ENCODE measurements around the gene CCDC63.

The CCDC63 gene

DNA sequence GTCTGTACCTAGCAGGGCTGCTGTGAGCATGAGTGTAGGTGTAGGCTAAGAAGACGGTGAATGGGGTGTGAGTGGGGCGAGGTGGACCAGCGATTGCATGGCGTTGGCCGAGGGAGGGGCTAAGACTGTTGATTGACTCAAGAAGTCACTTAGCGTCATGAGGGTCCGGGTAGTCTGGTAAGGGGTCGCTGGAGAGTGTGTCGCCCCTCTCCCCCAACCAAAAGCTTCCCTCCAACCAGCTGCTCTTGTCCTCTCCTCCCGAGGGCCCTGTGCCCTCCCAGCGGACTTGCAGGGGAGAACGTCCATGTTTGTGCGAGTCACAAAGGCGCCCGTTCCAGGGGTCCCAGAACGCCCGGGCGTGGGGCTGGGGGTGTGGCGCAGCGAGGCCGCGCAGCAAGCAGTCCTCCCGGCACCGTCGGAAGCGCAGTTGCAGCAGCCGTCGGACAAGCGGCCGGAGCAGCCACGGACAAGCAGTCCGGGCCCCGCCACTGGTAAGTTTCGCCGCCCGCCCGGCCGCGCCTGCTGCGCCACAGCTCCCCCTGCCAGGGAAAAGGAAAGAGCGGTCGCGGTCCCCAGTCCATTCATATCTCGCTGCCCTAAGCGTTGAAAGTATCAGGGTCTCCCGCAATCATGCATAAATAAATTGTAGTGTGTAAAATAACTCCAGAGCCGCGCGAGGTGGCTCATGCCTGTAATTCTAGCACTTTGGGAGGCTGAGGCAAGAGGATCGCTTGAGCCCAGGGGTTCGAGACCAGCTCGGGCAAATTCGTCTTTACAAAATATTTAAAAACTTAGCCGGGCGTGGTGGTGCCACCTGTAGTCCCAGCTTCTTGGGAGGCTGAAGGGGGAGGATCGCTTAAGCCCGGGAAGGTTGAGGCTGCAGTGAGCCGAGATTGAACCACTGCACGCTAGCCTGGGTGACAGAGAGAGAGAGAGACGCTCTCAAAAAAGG is at the start of gene CCDC63:
TSS of gene CCDC63 (plus strand) at position 373 of the 952 bp plus-strand sequence. CDS start 5,968 bp downstream, outside the sequence.
- no peaks in the 10 kb centered on the region for H3K36me3 Mint-ChIP-seq (ENCODE audit: low read depth)
- H3K4me1 Mint-ChIP-seq (ENCODE audit: low read depth): no peaks in the 10 kb centered on the region
- no peaks in the 10 kb centered on the region for H3K9me3 Mint-ChIP-seq
- peaks cover 58% of the 10 kb centered on the region for H3K27me3 Mint-ChIP-seq (ENCODE audit: low read depth)
- no peak within 1 kb of the TSS for H3K27ac Mint-ChIP-seq
- peak within 1 kb of the TSS; percentile 77 for H3K4me3 Mint-ChIP-seq

- H3K27me3 Mint-ChIP-seq (ENCODE audit: low read depth): no peaks in the 10 kb centered on the region
- peaks cover 4% of the 10 kb centered on the region for H3K4me1 Mint-ChIP-seq (ENCODE audit: low read depth)
- no peak overlapping the region for H3K27ac Mint-ChIP-seq
- H3K36me3 Mint-ChIP-seq (ENCODE audit: low read depth): peaks cover 1% of the 10 kb centered on the region
- H3K9me3 Mint-ChIP-seq: peaks cover 17% of the 10 kb centered on the region
- no peak overlapping the region for H3K4me3 Mint-ChIP-seq
These were observed 48.3 kb upstream of the CCDC63 start for GRCh38 chr12:110798461-110798860.

GRCh38 chr12:110802489-110802888 is 44.3 kb upstream of the CCDC63 start:
- Mint-ChIP-seq H3K4me3 (no peak overlapping the region), H3K27me3 (ENCODE audit: low read depth) (no peaks in the 10 kb centered on the region), H3K4me1 (ENCODE audit: low read depth) (peaks cover 4% of the 10 kb centered on the region), H3K36me3 (ENCODE audit: low read depth) (peaks cover 4% of the 10 kb centered on the region), H3K27ac (no peak overlapping the region), H3K9me3 (peaks cover 36% of the 10 kb centered on the region)

DNA sequence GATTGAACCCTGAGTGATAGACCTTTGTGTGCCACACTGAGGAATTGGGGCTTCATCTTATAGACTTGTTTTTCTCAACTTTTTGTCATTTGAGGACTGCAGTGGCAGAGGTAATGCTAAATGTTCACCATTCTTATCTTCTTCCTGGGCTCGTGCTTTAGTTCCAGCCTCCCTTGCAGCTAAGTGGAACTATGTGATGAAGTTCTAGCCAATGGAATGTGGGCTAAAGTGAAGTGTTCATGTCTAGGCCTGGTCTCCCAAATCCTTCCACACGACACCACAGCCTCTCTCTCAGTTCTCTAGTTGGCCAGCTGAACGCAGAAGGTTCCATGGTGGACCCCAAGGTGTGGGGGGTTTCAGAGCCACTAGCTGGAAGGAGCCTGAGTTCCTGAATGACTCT is 42.4 kb upstream of the CCDC63 start:
- H3K4me3 Mint-ChIP-seq: no peak overlapping the region
- peaks cover 4% of the 10 kb centered on the region for H3K36me3 Mint-ChIP-seq (ENCODE audit: low read depth)
- no peaks in the 10 kb centered on the region for H3K27me3 Mint-ChIP-seq (ENCODE audit: low read depth)
- H3K4me1 Mint-ChIP-seq (ENCODE audit: low read depth): peaks cover 3% of the 10 kb centered on the region
- peaks cover 38% of the 10 kb centered on the region for H3K9me3 Mint-ChIP-seq
- H3K27ac Mint-ChIP-seq: no peak overlapping the region

DNA sequence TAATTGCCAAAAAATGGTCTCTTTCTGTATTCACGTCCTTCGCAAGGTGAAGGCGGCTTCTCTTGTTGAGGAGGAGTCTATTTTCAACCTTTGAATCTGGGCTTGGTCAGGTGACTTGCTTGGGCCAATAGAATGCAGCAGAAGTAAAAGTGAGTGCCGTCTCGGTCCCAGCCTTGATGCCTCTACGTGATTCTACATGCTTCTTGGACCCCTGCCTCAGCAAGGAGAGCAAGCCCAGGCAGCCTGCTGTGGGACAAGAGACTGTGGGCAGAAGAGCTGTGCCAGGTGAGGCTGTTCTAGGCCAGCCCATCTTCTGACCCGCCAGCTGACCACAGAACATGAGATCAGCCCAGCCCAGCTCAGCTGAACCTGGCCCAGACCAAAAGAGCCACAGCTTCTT is 39.1 kb upstream of the CCDC63 start:
- Mint-ChIP-seq H3K4me1 (ENCODE audit: low read depth) (peaks cover 3% of the 10 kb centered on the region), H3K27ac (no peak overlapping the region), H3K27me3 (ENCODE audit: low read depth) (peaks cover 9% of the 10 kb centered on the region), H3K9me3 (peaks cover 23% of the 10 kb centered on the region), H3K36me3 (ENCODE audit: low read depth) (peaks cover 4% of the 10 kb centered on the region), H3K4me3 (no peak overlapping the region)

- Mint-ChIP-seq H3K27ac (no peak overlapping the region), H3K4me3 (no peak overlapping the region), H3K36me3 (ENCODE audit: low read depth) (no peaks in the 10 kb centered on the region), H3K27me3 (ENCODE audit: low read depth) (peaks cover 17% of the 10 kb centered on the region), H3K4me1 (ENCODE audit: low read depth) (no peaks in the 10 kb centered on the region), H3K9me3 (peaks cover 16% of the 10 kb centered on the region)
These were observed 37.6 kb upstream of the CCDC63 start for GRCh38 chr12:110809149-110809548.

DNA sequence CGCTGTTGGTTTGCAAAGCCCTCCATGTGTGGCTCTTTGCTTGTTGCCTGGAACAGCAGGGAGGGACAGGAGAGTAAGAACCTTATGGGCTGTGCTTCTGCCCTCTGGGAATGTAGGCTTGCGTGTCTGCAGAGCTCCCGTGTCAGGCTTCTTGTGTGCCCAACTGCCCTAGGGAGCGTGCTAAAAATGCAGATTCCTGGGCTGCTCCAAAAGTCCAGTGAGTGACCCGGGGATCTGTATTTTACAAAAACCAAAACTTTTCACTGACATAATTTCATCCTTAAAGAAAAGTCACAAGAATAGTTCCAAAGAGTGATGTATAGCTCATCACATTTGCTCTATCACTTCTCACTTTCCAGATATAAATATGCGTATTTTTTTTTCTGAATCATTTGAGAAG is 34.8 kb upstream of the CCDC63 start:
- Mint-ChIP-seq H3K27ac (no peak overlapping the region), H3K36me3 (ENCODE audit: low read depth) (no peaks in the 10 kb centered on the region), H3K27me3 (ENCODE audit: low read depth) (peaks cover 17% of the 10 kb centered on the region), H3K9me3 (peaks cover 4% of the 10 kb centered on the region), H3K4me3 (no peak overlapping the region), H3K4me1 (ENCODE audit: low read depth) (peaks cover 2% of the 10 kb centered on the region)

DNA sequence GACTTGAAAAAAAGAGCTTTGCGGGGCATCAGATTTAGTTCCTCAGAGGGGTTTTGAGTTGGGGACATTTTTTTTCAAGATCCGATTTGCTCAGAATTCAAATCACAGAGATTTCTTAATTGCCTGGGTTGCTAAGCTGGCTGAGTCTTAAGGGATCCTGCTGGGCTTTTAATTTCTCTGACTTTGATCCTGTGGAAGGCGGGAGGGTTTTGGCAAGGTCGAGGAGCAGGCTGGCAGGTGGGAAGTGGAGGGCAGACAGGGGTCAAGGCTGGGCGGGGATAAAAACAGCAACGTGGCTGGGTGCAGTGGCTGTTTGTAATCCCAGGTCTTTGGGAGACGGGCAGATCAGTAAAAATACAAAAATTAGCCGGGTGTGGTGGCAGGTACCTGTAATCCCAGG is 33.5 kb upstream of the CCDC63 start:
- no peak overlapping the region for H3K27ac Mint-ChIP-seq
- H3K4me3 Mint-ChIP-seq: no peak overlapping the region
- H3K36me3 Mint-ChIP-seq (ENCODE audit: low read depth): no peaks in the 10 kb centered on the region
- no peaks in the 10 kb centered on the region for H3K9me3 Mint-ChIP-seq
- peaks cover 17% of the 10 kb centered on the region for H3K27me3 Mint-ChIP-seq (ENCODE audit: low read depth)
- peaks cover 2% of the 10 kb centered on the region for H3K4me1 Mint-ChIP-seq (ENCODE audit: low read depth)

DNA sequence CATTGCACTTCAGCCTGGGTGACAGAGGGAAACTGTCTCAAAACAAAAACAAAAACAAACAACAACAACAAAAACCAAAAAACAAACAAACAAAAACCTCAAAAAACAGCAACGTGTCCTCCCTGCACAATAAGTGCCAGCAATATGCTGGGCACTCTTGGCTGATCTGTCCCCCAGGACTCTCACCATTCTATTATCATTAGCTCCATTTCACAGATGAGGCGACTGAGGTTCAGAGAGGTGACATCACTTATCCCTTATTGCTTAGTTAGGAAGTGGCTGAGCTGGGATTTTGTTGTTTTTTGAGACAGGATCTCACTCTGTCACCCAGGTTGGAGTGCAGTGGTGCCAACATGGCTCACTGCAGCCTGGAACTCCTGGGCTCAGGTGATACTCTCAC is 33.0 kb upstream of the CCDC63 start:
- H3K4me1 Mint-ChIP-seq (ENCODE audit: low read depth): peaks cover 2% of the 10 kb centered on the region
- H3K4me3 Mint-ChIP-seq: no peak overlapping the region
- no peaks in the 10 kb centered on the region for H3K9me3 Mint-ChIP-seq
- H3K27ac Mint-ChIP-seq: no peak overlapping the region
- no peaks in the 10 kb centered on the region for H3K36me3 Mint-ChIP-seq (ENCODE audit: low read depth)
- peaks cover 17% of the 10 kb centered on the region for H3K27me3 Mint-ChIP-seq (ENCODE audit: low read depth)

DNA sequence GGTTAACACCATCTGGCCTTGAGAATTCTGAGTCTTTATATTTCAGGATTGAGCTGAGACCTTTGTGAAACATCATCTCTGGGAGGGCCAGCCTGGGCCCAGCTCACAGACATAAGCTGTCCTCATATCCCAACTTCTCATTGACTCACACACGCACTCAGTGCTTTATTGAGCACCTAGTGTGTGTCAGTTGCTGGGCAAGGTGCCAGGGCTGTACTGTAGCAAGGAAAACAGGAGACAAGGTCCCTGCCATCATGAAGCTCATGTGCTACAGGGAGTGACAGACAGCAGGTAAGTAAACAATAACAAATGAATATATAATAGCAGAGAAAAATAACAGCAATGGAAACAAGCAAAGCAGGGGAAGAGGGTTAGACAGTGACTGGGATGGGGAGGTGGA is 30.5 kb upstream of the CCDC63 start:
- H3K9me3 Mint-ChIP-seq: peaks cover 3% of the 10 kb centered on the region
- no peaks in the 10 kb centered on the region for H3K36me3 Mint-ChIP-seq (ENCODE audit: low read depth)
- peaks cover 20% of the 10 kb centered on the region for H3K27me3 Mint-ChIP-seq (ENCODE audit: low read depth)
- H3K27ac Mint-ChIP-seq: no peak overlapping the region
- peaks cover 2% of the 10 kb centered on the region for H3K4me1 Mint-ChIP-seq (ENCODE audit: low read depth)
- no peak overlapping the region for H3K4me3 Mint-ChIP-seq

GRCh38 chr12:110816779-110817178 is 30.0 kb upstream of the CCDC63 start:
- Mint-ChIP-seq H3K9me3 (peaks cover 3% of the 10 kb centered on the region), H3K36me3 (ENCODE audit: low read depth) (no peaks in the 10 kb centered on the region), H3K27me3 (ENCODE audit: low read depth) (peaks cover 15% of the 10 kb centered on the region), H3K4me1 (ENCODE audit: low read depth) (peaks cover 2% of the 10 kb centered on the region), H3K4me3 (no peak overlapping the region), H3K27ac (no peak overlapping the region)

- Mint-ChIP-seq H3K27me3 (ENCODE audit: low read depth) (peaks cover 3% of the 10 kb centered on the region), H3K36me3 (ENCODE audit: low read depth) (no peaks in the 10 kb centered on the region), H3K9me3 (peaks cover 3% of the 10 kb centered on the region), H3K27ac (no peak overlapping the region), H3K4me3 (no peak overlapping the region), H3K4me1 (ENCODE audit: low read depth) (peaks cover 6% of the 10 kb centered on the region)
These were observed 28.3 kb upstream of the CCDC63 start for GRCh38 chr12:110818511-110818910.

DNA sequence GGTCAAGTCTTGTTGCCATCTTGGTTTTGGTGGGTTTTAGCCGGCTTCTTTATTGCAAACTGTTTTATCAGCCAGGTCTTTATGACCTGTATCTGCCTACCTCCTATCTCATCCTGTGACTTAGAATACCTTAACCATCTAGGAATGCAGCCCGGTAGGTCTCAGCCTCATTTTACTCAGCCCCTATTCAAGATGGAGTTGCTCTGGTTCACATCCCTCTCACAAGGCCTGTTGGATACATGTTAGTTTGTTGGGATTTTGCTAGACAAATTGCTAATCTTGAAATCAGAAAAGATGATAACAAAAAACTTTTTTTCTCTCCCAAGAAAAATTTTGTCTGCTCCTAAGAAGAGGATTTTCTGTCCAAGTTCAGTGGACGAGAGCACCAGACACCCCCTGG is 27.6 kb upstream of the CCDC63 start:
- Mint-ChIP-seq H3K27ac (no peak overlapping the region), H3K4me1 (ENCODE audit: low read depth) (peaks cover 6% of the 10 kb centered on the region), H3K4me3 (no peak overlapping the region), H3K27me3 (ENCODE audit: low read depth) (peaks cover 3% of the 10 kb centered on the region), H3K36me3 (ENCODE audit: low read depth) (no peaks in the 10 kb centered on the region), H3K9me3 (peaks cover 3% of the 10 kb centered on the region)

DNA sequence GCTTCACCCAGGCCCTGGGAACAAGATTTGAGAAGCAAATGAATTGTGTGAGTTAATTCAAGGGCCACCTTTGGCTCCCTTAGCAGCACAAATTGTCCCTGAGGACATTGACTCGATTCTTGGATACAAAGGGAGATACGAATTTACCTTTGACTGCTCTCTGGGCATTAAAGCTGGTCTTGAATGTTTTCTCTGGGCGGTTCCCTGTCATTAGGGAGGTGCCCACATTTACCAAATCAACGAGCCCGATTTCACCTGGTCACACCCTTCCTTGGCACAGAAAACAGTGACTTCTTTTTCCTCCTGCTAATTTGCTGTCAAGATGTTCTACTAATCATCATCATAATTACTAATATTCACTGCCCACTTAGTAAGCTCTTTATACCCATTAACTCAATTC is 27.1 kb upstream of the CCDC63 start:
- H3K4me3 Mint-ChIP-seq: no peak overlapping the region
- no peaks in the 10 kb centered on the region for H3K36me3 Mint-ChIP-seq (ENCODE audit: low read depth)
- H3K27ac Mint-ChIP-seq: no peak overlapping the region
- H3K4me1 Mint-ChIP-seq (ENCODE audit: low read depth): peaks cover 6% of the 10 kb centered on the region
- peaks cover 3% of the 10 kb centered on the region for H3K9me3 Mint-ChIP-seq
- H3K27me3 Mint-ChIP-seq (ENCODE audit: low read depth): peaks cover 3% of the 10 kb centered on the region

DNA sequence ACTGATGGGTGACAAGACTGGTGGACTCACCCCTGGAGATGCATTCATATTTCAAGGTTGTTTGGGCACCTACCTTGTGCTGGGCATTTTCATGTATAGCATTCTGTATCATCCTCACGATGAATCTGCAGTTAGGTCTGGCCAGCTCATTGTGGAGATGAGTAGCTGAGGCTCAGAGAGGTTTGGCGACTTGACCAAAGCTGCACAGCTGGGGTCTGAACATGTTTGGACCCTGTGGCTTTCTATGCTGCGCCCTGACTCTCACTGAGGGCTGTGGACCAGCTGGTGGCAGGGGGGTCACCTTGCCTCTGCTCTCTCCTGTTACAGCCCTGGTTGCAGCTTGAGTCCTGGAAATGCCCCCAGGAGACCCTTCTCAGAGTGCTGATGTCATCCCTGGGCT is 24.9 kb upstream of the CCDC63 start:
- Mint-ChIP-seq H3K36me3 (ENCODE audit: low read depth) (no peaks in the 10 kb centered on the region), H3K4me3 (no peak overlapping the region), H3K4me1 (ENCODE audit: low read depth) (peaks cover 10% of the 10 kb centered on the region), H3K27ac (no peak overlapping the region), H3K27me3 (ENCODE audit: low read depth) (peaks cover 3% of the 10 kb centered on the region), H3K9me3 (peaks cover 3% of the 10 kb centered on the region)

Data from T-helper 1 cell treated with Interleukin-12 subunit alpha and Interleukin-12 subunit beta and Interleukin-4 antibody, amounts not matched to agents 30 μg/mL and 1 μg/mL, for 36 hours (primary cell).